IMR-90 (cell line): ENCODE measurements around the gene TMEM52. TPM values are rescaled to one million over a fixed set of nuclear protein-coding genes. Genes with fewer than 3 reads are reported as not detected.

Source experiments
- ATAC-seq: fragments of 200-7000 bp; cut with Tn5 transposase; 2 replicates; pipeline ENCODE4 v1.9.1; 2020; ENCODE audit warnings: low read depth, mild to moderate bottlenecking, moderate library complexity
- BruUV-seq: library from RNA; stranded (reverse); fragments of 400-500 nt; replicated peaks from 2 replicates; lab custom pipeline; 2021; lab: Mats Ljungman, UMichigan
- CTCF ChIA-PET: fragments of 300-600 bp; formaldehyde crosslinking; extraction: SDS; loops from one replicate; lab custom pipeline; 2021; ENCODE audit warnings: antibody characterized with exemption; lab: Yijun Ruan, JAX
- POLR2A ChIA-PET: fragments of 300-600 bp; sonication (Branson Sonifier 250); formaldehyde crosslinking; loops from one replicate; lab custom pipeline; 2022; ENCODE audit warnings: antibody characterized with exemption; ENCODE audit not compliant: unreplicated experiment; lab: Charles Lee
- DNase-seq: peaks from one replicate; pipeline ENCODE4 v3.0.0; 2013
- H2AFZ ChIP-seq: replicated peaks from 2 replicates; pipeline ENCODE3; 2013; ENCODE audit warnings: low read length, mild to moderate bottlenecking; ENCODE audit not compliant: poor library complexity
- H2AK5ac ChIP-seq: 2 replicates; pipeline ENCODE4 v1.6.1; 2013; ENCODE audit warnings: low read depth, low read length, inconsistent platforms
- H2AK9ac ChIP-seq: replicated peaks from 2 replicates; pipeline ENCODE3; 2013; ENCODE audit warnings: mild to moderate bottlenecking, low read depth, low read length, moderate library complexity; ENCODE audit not compliant: poor library complexity
- H2BK120ac ChIP-seq: 2 replicates; pipeline ENCODE4 v1.6.1; 2013; ENCODE audit warnings: low read depth, low read length, inconsistent platforms
- H2BK15ac ChIP-seq: 3 replicates; pipeline ENCODE4 v1.6.1; 2013; ENCODE audit warnings: low read depth, low read length, inconsistent platforms
- H2BK20ac ChIP-seq: 2 replicates; pipeline ENCODE4 v1.6.1; 2013; ENCODE audit warnings: low read depth, mild to moderate bottlenecking, inconsistent platforms, low read length, moderate library complexity
- H2BK5ac ChIP-seq: 2 replicates; pipeline ENCODE4 v1.6.1; 2013; ENCODE audit warnings: mild to moderate bottlenecking, low read depth, low read length, inconsistent platforms; ENCODE audit not compliant: poor library complexity, severe bottlenecking
- H3K14ac ChIP-seq: replicated peaks from 2 replicates; pipeline ENCODE4 v1.6.1; 2013; ENCODE audit warnings: low read depth, low read length, inconsistent platforms
- H3K18ac ChIP-seq: 2 replicates; pipeline ENCODE4 v1.6.1; 2013; ENCODE audit warnings: low read depth, low read length, control low read depth
- H3K23ac ChIP-seq: 2 replicates; pipeline ENCODE4 v1.6.1; 2013; ENCODE audit warnings: low read depth, low read length, inconsistent platforms
- H3K27ac ChIP-seq: 2 replicates; pipeline ENCODE4 v1.5.1; 2013; ENCODE audit warnings: mild to moderate bottlenecking, control low read depth, low read length; ENCODE audit not compliant: insufficient read depth
- H3K27me3 ChIP-seq: 2 replicates; pipeline ENCODE4 v1.6.1; 2013; ENCODE audit warnings: low read length; ENCODE audit not compliant: control insufficient read depth, insufficient read depth
- H3K36me3 ChIP-seq: 2 replicates; pipeline ENCODE4 v1.6.1; 2013; ENCODE audit warnings: low read length, mixed read lengths; ENCODE audit not compliant: control insufficient read depth, insufficient read depth
- H3K4ac ChIP-seq: 2 replicates; pipeline ENCODE4 v1.6.1; 2013; ENCODE audit warnings: low read depth, low read length, inconsistent platforms
- H3K4me1 ChIP-seq: 2 replicates; pipeline ENCODE4 v1.6.1; 2013; ENCODE audit warnings: low read length, mixed read lengths; ENCODE audit not compliant: control insufficient read depth, insufficient read depth
- H3K4me2 ChIP-seq: 2 replicates; pipeline ENCODE4 v1.6.1; 2013; ENCODE audit warnings: low read depth, mild to moderate bottlenecking, control low read depth, low read length, moderate library complexity
- H3K4me3 ChIP-seq: 2 replicates; pipeline ENCODE4 v1.5.1; 2013; ENCODE audit warnings: low read depth, mild to moderate bottlenecking, control low read depth, low read length, moderate library complexity; ENCODE audit not compliant: insufficient read depth
- H3K56ac ChIP-seq: 2 replicates; pipeline ENCODE4 v1.6.1; 2013; ENCODE audit warnings: low read length, inconsistent platforms; ENCODE audit not compliant: insufficient read depth; ENCODE audit errors: extremely low read depth
- H3K79me1 ChIP-seq, 2 experiments: 2 replicates each; pipeline ENCODE4 v1.6.1; 2013; ENCODE audit warnings: low read length in 2 of 2, inconsistent platforms in 1 of 2, low read depth in 1 of 2
- H3K9ac ChIP-seq: 2 replicates; pipeline ENCODE4 v1.6.1; 2013; ENCODE audit warnings: low read depth, low read length, control low read depth
- H3K9me1 ChIP-seq: 2 replicates; pipeline ENCODE4 v1.6.1; 2013; ENCODE audit warnings: low read length, inconsistent platforms; ENCODE audit not compliant: insufficient read depth
- H3K9me3 ChIP-seq: 2 replicates; pipeline ENCODE4 v1.6.1; 2013; ENCODE audit warnings: low read length; ENCODE audit not compliant: control insufficient read depth, insufficient read depth
- H4K20me1 ChIP-seq: 2 replicates; pipeline ENCODE4 v1.6.1; 2013; ENCODE audit warnings: low read length, inconsistent platforms; ENCODE audit not compliant: insufficient read depth
- H4K5ac ChIP-seq: 2 replicates; pipeline ENCODE4 v1.6.1; 2013; ENCODE audit warnings: mild to moderate bottlenecking, low read depth, low read length, control low read depth
- H4K8ac ChIP-seq, 2 experiments: 2 replicates each; pipeline ENCODE4 v1.6.1; 2013; ENCODE audit warnings: low read depth in 2 of 2, low read length in 2 of 2, control low read depth in 1 of 2, inconsistent platforms in 1 of 2
- H4K91ac ChIP-seq: 2 replicates; pipeline ENCODE4 v1.6.1; 2013; ENCODE audit warnings: low read depth, low read length, inconsistent platforms; ENCODE audit not compliant: insufficient read depth
- BHLHE40 ChIP-seq: fragments of 150-350 bp; IDR thresholded peaks from 2 replicates; pipeline ENCODE4 v1.6.1; 2016; ENCODE audit warnings: mild to moderate bottlenecking, low read depth, low read length
- CTCF ChIP-seq: conservative IDR thresholded peaks from 2 replicates; pipeline ENCODE4 v1.5.1; 2012; ENCODE audit warnings: mild to moderate bottlenecking, low read depth, low read length, improper control_type of control experiment
- FOS ChIP-seq: fragments of 150-350 bp; IDR thresholded peaks from 2 replicates; pipeline ENCODE4 v1.6.1; 2016; ENCODE audit warnings: low read depth, low read length
- MAFK ChIP-seq: IDR thresholded peaks from 2 replicates; pipeline ENCODE4 v1.6.1; 2012; ENCODE audit warnings: low read depth, low read length, improper control_type of control experiment
- MAZ ChIP-seq: IDR thresholded peaks from 2 replicates; pipeline ENCODE4 v1.6.1; 2012; ENCODE audit warnings: low read depth, mild to moderate bottlenecking, low read length, improper control_type of control experiment, moderate library complexity, borderline replicate concordance
- MXI1 ChIP-seq: IDR thresholded peaks from 2 replicates; pipeline ENCODE4 v1.6.1; 2012; ENCODE audit warnings: low read depth, mild to moderate bottlenecking, low read length, moderate library complexity, borderline replicate concordance
- NFE2L2 ChIP-seq: fragments of 150-350 bp; IDR thresholded peaks from 2 replicates; pipeline ENCODE4 v1.6.1; 2016; ENCODE audit warnings: low read depth, mild to moderate bottlenecking, low read length
- RAD21 ChIP-seq: IDR thresholded peaks from 2 replicates; pipeline ENCODE4 v1.6.1; 2012; ENCODE audit warnings: low read length, improper control_type of control experiment
- SMC3 ChIP-seq: fragments of 150-350 bp; IDR thresholded peaks from 2 replicates; pipeline ENCODE4 v1.6.1; 2016; ENCODE audit warnings: low read depth, mild to moderate bottlenecking, antibody characterized with exemption, low read length, moderate library complexity
- WGBS, 2 experiments: methylation state at CpG; one replicate each; pipeline versions ENCODE4 v1.1.5 to v1.1.7; 2013; ENCODE audit warnings: missing lambda C conversion rate in 2 of 2; ENCODE audit not compliant: insufficient read length in 1 of 2; ENCODE audit errors: extremely low coverage in 2 of 2; 5-methylcytosine and 5-hydroxymethylcytosine counted together
- dilution Hi-C: fragments of 300-500 bp; cut with HindIII; formaldehyde crosslinking; loops from one replicate; pipeline ENCODE4 v1.14.3; 2018; ENCODE audit warnings: low sequenced_read_pairs; ENCODE audit not compliant: unreplicated experiment
- in situ Hi-C: fragments of 300-500 bp; cut with MboI; formaldehyde crosslinking; loops from 3 replicates; pipeline ENCODE4 v1.14.3; 2019; ENCODE audit warnings: low sequenced_read_pairs, inconsistent platforms, mixed read lengths
- intact Hi-C: fragments of 100-400 bp; cut with micrococcal nuclease; formaldehyde crosslinking; loops from 2 replicates; pipeline ENCODE4 v1.10.0; 2022
- polyA plus RNA-seq, 3 experiments: library from polyadenylated mRNA; depleted of rRNA; stranded (reverse); fragments of >200 nt; gene quantifications; 2 replicates each; pipeline ENCODE4 v1.2.3, GENCODE V29; 2012; ENCODE audit warnings: low replicate concordance in 1 of 3
- total RNA-seq: library from RNA; depleted of rRNA; stranded (reverse); fragments of >200 nt; gene quantifications from 2 replicates; pipeline ENCODE4 v1.2.3, GENCODE V29; 2012

Gene TMEM52
- total and polyA plus RNA-seq, 2 of the 4 experiments (the other 2 are of a cell fraction): 0.54 to 1.3 TPM

GRCh38 chr1:1894354-1895059 lies 24.6 kb downstream of the TMEM52 start:
- H3K9ac ChIP-seq: no peak overlapping the region
- H3K4me3 ChIP-seq: no peak overlapping the region
- H2AK9ac ChIP-seq: no peak overlapping the region
- TF ChIP-seq MXI1 (no peak), MAFK (no peak), SMC3 (no peak), CTCF (no peak), MAZ (no peak), NFE2L2 (no peak), RAD21 (no peak), BHLHE40 (no peak), FOS (no peak)
- no peak overlapping the region for H3K4me2 ChIP-seq
- DNase-seq: no peak
- peaks cover 8% of the 10 kb centered on the region for H3K4me1 ChIP-seq
- peaks cover 2% of the 10 kb centered on the region; the same call in 1 of the 2 replicates for H3K27me3 ChIP-seq
- peaks cover 2% of the 10 kb centered on the region for H3K9me1 ChIP-seq
- no peak overlapping the region for H2BK5ac ChIP-seq
- BruUV-seq: no TSS peak
- no peak overlapping the region for H3K4ac ChIP-seq
- ChIA-PET POLR2A (no interaction called here), CTCF (interaction anchor here (1.1 kb wide), 1 partner anchor 12 kb away, joined by 3 read pairs; no protein-coding TSS in a partner anchor)
- 33% methylated on average over 4 of the region's 14 CpGs; no CpG with 5 or more reads in 1 of the 2 experiments for WGBS, 2 experiments
- ATAC-seq: no peak
- no peak overlapping the region for H3K18ac ChIP-seq
- no peaks in the 10 kb centered on the region for H3K36me3 ChIP-seq
- H4K20me1 ChIP-seq: peaks cover 6% of the 10 kb centered on the region
- H4K91ac ChIP-seq: no peak overlapping the region
- H3K56ac ChIP-seq: no peak overlapping the region
- in situ Hi-C loops: no loop called here
- peak overlapping the region; percentile 26 for H2AFZ ChIP-seq
- dilution Hi-C loops: no loop called here
- H4K5ac ChIP-seq: no peak overlapping the region
- no peak overlapping the region for H3K14ac ChIP-seq
- H3K27ac ChIP-seq: no peak overlapping the region
- H4K8ac ChIP-seq: no peak overlapping the region
- no peak overlapping the region for H2BK120ac ChIP-seq
- no peak overlapping the region for H2BK15ac ChIP-seq
- intact Hi-C loops: no loop called here
- H3K79me1 ChIP-seq: peaks cover 13 to 14% of the 10 kb centered on the region in 2 experiments
- no peak overlapping the region for H3K23ac ChIP-seq
- 0 out of 2 replicates have a peak overlapping the region, but pooled peaks have one; percentile 16 for H2AK5ac ChIP-seq
- H3K9me3 ChIP-seq: no peaks in the 10 kb centered on the region
- H2BK20ac ChIP-seq: no peak overlapping the region
